K562 (cell line): ENCODE results near the gene DLX2. TPM values are rescaled to one million over a fixed set of nuclear protein-coding genes. Genes with fewer than 3 reads are reported as not detected.

Source experiments
- CBFA2T3 ChIP-seq: fragments of 450-650 bp; IDR thresholded peaks from 2 replicates; pipeline ENCODE4 v1.6.1; 2017
- CBX2 ChIP-seq: fragments of 200-600 bp; sonication (generic); IDR thresholded peaks from one replicate; pipeline ENCODE4 v1.6.1; 2012; ENCODE audit warnings: mild to moderate bottlenecking, low read length, inconsistent platforms; ENCODE audit not compliant: insufficient read depth, poor library complexity, severe bottlenecking
- CHD2 ChIP-seq: IDR thresholded peaks from 2 replicates; pipeline ENCODE4 v1.6.1; 2011; ENCODE audit warnings: low read depth, low read length
- ELK3 ChIP-seq: fragments of 450-650 bp; formaldehyde crosslinking; IDR thresholded peaks from 2 replicates; pipeline ENCODE4 v1.4.0; 2020; ENCODE audit warnings: mild to moderate bottlenecking
- HDAC2 ChIP-seq: fragments of 450-650 bp; IDR thresholded peaks from 2 replicates; pipeline ENCODE4 v1.6.1; 2016; ENCODE audit warnings: mild to moderate bottlenecking
- MYC ChIP-seq, 2 experiments: fragments of 250-450 bp in 1 of 2; sonication (Bioruptor Pico) in 1 of 2; IDR thresholded peaks; 2 replicates each; pipeline versions ENCODE4 v1.5.1 to v1.6.1; 2012 to 2021; ENCODE audit warnings: low read depth in 2 of 2, borderline replicate concordance in 1 of 2, improper control_type of control experiment in 1 of 2, low read length in 1 of 2, mild to moderate bottlenecking in 1 of 2, moderate library complexity in 1 of 2
- NONO ChIP-seq, 2 experiments: fragments of 200-400 bp in 1 of 2; fragments of 450-650 bp in 1 of 2; formaldehyde crosslinking in 1 of 2; IDR thresholded peaks; 2 replicates each; pipeline ENCODE4 v1.6.1; 2017; ENCODE audit warnings: low read depth in 2 of 2, mild to moderate bottlenecking in 2 of 2, moderate library complexity in 2 of 2, low read length in 1 of 2
- NR4A1 ChIP-seq, 2 experiments: fragments of 250-450 bp in 1 of 2; fragments of 450-650 bp in 1 of 2; sonication (Bioruptor Pico) in 1 of 2; IDR thresholded peaks; 2 replicates each; pipeline versions ENCODE4 v1.4.0 to v1.6.1; 2016 to 2020; ENCODE audit warnings: mild to moderate bottlenecking in 2 of 2, missing compliant biosample characterization in 1 of 2, missing genetic modification characterization in 1 of 2, moderate library complexity in 1 of 2
- POLR2B ChIP-seq: fragments of 450-650 bp; IDR thresholded peaks from 2 replicates; pipeline ENCODE4 v1.6.1; 2018; ENCODE audit warnings: low read depth; ENCODE audit not compliant: partially characterized antibody
- PRDM10 ChIP-seq: fragments of 450-650 bp; IDR thresholded peaks from 2 replicates; pipeline ENCODE4 v1.6.1; 2018; ENCODE audit not compliant: partially characterized antibody
- RAD51 ChIP-seq: fragments of 450-650 bp; IDR thresholded peaks from 2 replicates; pipeline ENCODE4 v1.7.1; 2016; ENCODE audit warnings: low read depth, mild to moderate bottlenecking, borderline replicate concordance
- SMC3 ChIP-seq: conservative IDR thresholded peaks from 2 replicates; pipeline ENCODE4 v1.6.1; 2011; ENCODE audit warnings: low read depth, low read length, improper control_type of control experiment; ENCODE audit not compliant: insufficient read depth
- SREBF1 ChIP-seq: fragments of 150-350 bp; IDR thresholded peaks from 2 replicates; pipeline ENCODE4 v1.6.1; 2014; ENCODE audit warnings: antibody characterized with exemption, low read depth, low read length, borderline replicate concordance
- TCF7 ChIP-seq: sonication (generic); IDR thresholded peaks from 2 replicates; pipeline ENCODE4 v1.6.1; 2016; ENCODE audit warnings: antibody characterized with exemption, borderline replicate concordance
- THAP12 ChIP-seq: fragments of 250-450 bp; sonication (Bioruptor Pico); IDR thresholded peaks from 2 replicates; pipeline ENCODE4 v1.9.0; 2021; ENCODE audit warnings: mild to moderate bottlenecking, inconsistent platforms
- ZBTB26 ChIP-seq: fragments of 450-650 bp; formaldehyde crosslinking; IDR thresholded peaks from 2 replicates; pipeline ENCODE4 v1.4.0; 2022; ENCODE audit warnings: missing genetic modification characterization
- ZSCAN32 ChIP-seq: fragments of 450-650 bp; formaldehyde crosslinking; IDR thresholded peaks from 2 replicates; pipeline ENCODE4 v1.4.0; 2020; ENCODE audit warnings: mild to moderate bottlenecking, moderate library complexity
- polyA plus RNA-seq, 8 experiments: library from polyadenylated mRNA; depleted of rRNA in 4 of 8; stranded (reverse) in 5 of 8; unstranded in 3 of 8; fragments of >200 nt; fragmentation: Nextera tagmentation in 2 of 8; fragmentation: Illumina TruSeq in 1 of 8; extraction: Ambion mirVana in 2 of 8; extraction: Trizol in 1 of 8; gene quantifications; 2 replicates each; pipeline versions ENCODE4 v1.2.1 to v1.2.3, GENCODE V29; 2011 to 2014; ENCODE audit warnings: inconsistent platforms in 1 of 8, missing spikeins in 1 of 8
- total RNA-seq, 7 experiments: library from RNA; depleted of rRNA in 6 of 7; stranded (reverse); fragments of >200 nt in 6 of 7; fragmentation: Illumina TruSeq in 2 of 7; extraction: Trizol in 2 of 7; gene quantifications; 2 replicates each; pipeline versions ENCODE4 v1.2.1 to v1.2.3, GENCODE V29; 2011 to 2021; ENCODE audit warnings: low replicate concordance in 1 of 7

DLX2 gene
- total and polyA plus RNA-seq, 9 of the 15 experiments (the other 6 are each of a cell fraction or from before 2014, with no cell fraction given): 0.14 to 4.3 (median 0.86) TPM

DNA sequence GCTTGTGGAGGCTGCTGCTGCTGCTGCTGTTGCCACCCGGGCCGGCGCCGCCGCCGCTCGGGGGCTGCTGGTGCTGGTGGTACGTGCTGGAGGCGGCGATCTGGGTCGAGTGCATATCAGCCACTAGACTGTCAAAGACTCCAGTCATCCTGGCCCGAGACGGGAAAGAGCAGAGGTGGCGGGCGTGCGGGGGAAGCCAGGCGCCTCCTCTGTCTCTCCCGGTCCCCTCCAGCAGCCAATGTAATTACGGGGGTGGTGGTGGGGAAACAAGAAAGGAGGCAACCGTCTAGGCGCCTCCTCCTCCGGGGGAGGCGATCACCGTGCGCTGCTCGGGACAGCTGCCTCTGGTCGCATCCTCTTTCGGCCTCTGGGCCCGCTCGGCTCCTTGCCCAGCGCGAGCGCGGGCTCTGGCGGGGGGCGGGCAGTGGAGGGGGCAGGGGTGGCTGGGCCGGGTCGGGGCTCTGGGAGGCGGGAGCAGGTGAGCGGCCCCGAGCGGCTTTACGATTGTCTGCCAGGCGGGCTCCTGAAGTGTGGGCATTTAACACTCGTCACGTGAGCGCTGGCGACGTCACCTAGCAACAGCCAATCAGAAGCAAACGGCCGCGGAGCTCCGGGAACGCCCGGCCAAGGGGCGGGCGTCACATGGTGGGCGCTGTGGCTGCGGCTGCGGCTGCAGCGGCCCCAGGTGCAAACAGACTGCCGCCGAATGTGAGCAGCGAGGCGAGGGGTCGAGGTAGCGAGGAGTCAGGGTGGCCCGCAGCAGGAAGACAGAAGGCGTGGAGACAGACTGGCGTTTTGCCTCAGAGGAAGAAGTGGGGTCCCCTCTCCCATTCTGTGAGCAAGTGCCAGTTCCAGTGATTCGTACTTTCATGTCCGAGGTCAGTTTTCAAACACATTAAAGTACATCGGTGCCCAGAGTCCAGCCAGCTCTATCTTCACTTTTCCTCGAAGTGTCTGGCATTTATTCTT, at the start of gene DLX2 (continued):
- TF ChIP-seq THAP12 (CRISPR knock-in tag) (no peak), PRDM10 (peak; percentile 30), SREBF1 (no peak), RAD51 (peak; percentile 94), ZBTB26 (CRISPR knock-in tag) (no peak), MYC (IDR thresholded peaks at IDR 0.05; ENCODE audit: low read depth, low read length) (peak; percentile 75), MYC (CRISPR knock-in tag; IDR thresholded peaks at IDR 0.05; ENCODE audit: borderline replicate concordance, low read depth) (no peak), SMC3 (no peak), HDAC2 (peak; percentile 77), ZSCAN32 (CRISPR knock-in tag) (no peak), TCF7 (no peak; the same call in 1 of the 2 replicates), ELK3 (no peak), CBFA2T3 (no peak), NONO (IDR thresholded peaks at IDR 0.05; ENCODE audit: low read depth in 2 of 2, low read length in 1 of 2) (0 out of 4 replicates have a peak, but pooled peaks of 1 of the 2 experiments have one; percentile 10), NR4A1 (CRISPR knock-in tag; IDR thresholded peaks at IDR 0.05) (no peak), NR4A1 (tag; IDR thresholded peaks at IDR 0.05) (no peak), CBX2 (no peak), CHD2 (peak; percentile 57), POLR2B (no peak)
